ENCODE results near the gene GRIP1.

Gene GRIP1

GRCh38 chr12:66514581-66514980, 164.3 kb downstream of the GRIP1 start:
- TF ChIP-seq REST (IDR thresholded peaks at IDR 0.05; ENCODE audit: low read depth) (no peak), EP300 (IDR thresholded peaks at IDR 0.05; ENCODE audit: borderline replicate concordance) (no peak), CEBPB (IDR thresholded peaks at IDR 0.05) (no peak), USF1 (IDR thresholded peaks at IDR 0.05) (no peak), TEAD4 (IDR thresholded peaks at IDR 0.05) (no peak), RAD21 (IDR thresholded peaks at IDR 0.05; ENCODE audit: low read depth) (no peak), ZBTB7A (IDR thresholded peaks at IDR 0.05; ENCODE audit: low read depth) (no peak), EGR1 (IDR thresholded peaks at IDR 0.05) (no peak), NFIC (IDR thresholded peaks at IDR 0.05) (no peak), CREB1 (IDR thresholded peaks at IDR 0.05; ENCODE audit: low read depth) (no peak), MAX (IDR thresholded peaks at IDR 0.05) (no peak), TAF1 (IDR thresholded peaks at IDR 0.05; ENCODE audit: low read depth) (no peak), TCF12 (IDR thresholded peaks at IDR 0.05; ENCODE audit: low read depth) (no peak), FOXM1 (IDR thresholded peaks at IDR 0.05; ENCODE audit: borderline replicate concordance, low read depth) (no peak), YY1 (IDR thresholded peaks at IDR 0.05; ENCODE audit: low read depth) (no peak)

GRCh38 chr12:66508025-66508424, 170.9 kb downstream of the GRIP1 start:
- TF ChIP-seq TCF12 (IDR thresholded peaks at IDR 0.05; ENCODE audit: low read depth) (no peak), TEAD4 (IDR thresholded peaks at IDR 0.05) (no peak), MAX (IDR thresholded peaks at IDR 0.05) (no peak), EP300 (IDR thresholded peaks at IDR 0.05; ENCODE audit: borderline replicate concordance) (no peak), EGR1 (IDR thresholded peaks at IDR 0.05) (no peak), CREB1 (IDR thresholded peaks at IDR 0.05; ENCODE audit: low read depth) (no peak), CEBPB (IDR thresholded peaks at IDR 0.05) (no peak)

GRCh38 chr12:66503746-66504145, 175.1 kb downstream of the GRIP1 start:
- TF ChIP-seq RAD21 (IDR thresholded peaks at IDR 0.05; ENCODE audit: low read depth) (no peak), YY1 (IDR thresholded peaks at IDR 0.05; ENCODE audit: low read depth) (no peak), MAX (IDR thresholded peaks at IDR 0.05) (no peak), TEAD4 (IDR thresholded peaks at IDR 0.05) (no peak), EP300 (IDR thresholded peaks at IDR 0.05; ENCODE audit: borderline replicate concordance) (no peak)

GRCh38 chr12:66502911-66503310, 176.0 kb downstream of the GRIP1 start:
- no peak for TF ChIP-seq EGR1 (IDR thresholded peaks at IDR 0.05)
- TF ChIP-seq FOXM1 (IDR thresholded peaks at IDR 0.05; ENCODE audit: borderline replicate concordance, low read depth): no peak
- no peak for TF ChIP-seq NFIC (IDR thresholded peaks at IDR 0.05)
- TF ChIP-seq TCF12 (IDR thresholded peaks at IDR 0.05; ENCODE audit: low read depth): no peak
- no peak for TF ChIP-seq CEBPB (IDR thresholded peaks at IDR 0.05)
- TF ChIP-seq RAD21 (IDR thresholded peaks at IDR 0.05; ENCODE audit: low read depth): no peak
- TF ChIP-seq USF1 (IDR thresholded peaks at IDR 0.05): no peak
- no peak for TF ChIP-seq EP300 (IDR thresholded peaks at IDR 0.05; ENCODE audit: borderline replicate concordance)
- TF ChIP-seq TAF1 (IDR thresholded peaks at IDR 0.05; ENCODE audit: low read depth): no peak
- TF ChIP-seq CREB1 (IDR thresholded peaks at IDR 0.05; ENCODE audit: low read depth): no peak
- no peak for TF ChIP-seq YY1 (IDR thresholded peaks at IDR 0.05; ENCODE audit: low read depth)
- no peak for TF ChIP-seq ZBTB7A (IDR thresholded peaks at IDR 0.05; ENCODE audit: low read depth)
- TF ChIP-seq TEAD4 (IDR thresholded peaks at IDR 0.05): no peak

GRCh38 chr12:66500841-66501240, 178.0 kb downstream of the GRIP1 start:
- TF ChIP-seq EGR1 (IDR thresholded peaks at IDR 0.05): no peak
- no peak for TF ChIP-seq ZBTB7A (IDR thresholded peaks at IDR 0.05; ENCODE audit: low read depth)
- no peak for TF ChIP-seq EP300 (IDR thresholded peaks at IDR 0.05; ENCODE audit: borderline replicate concordance)
- no peak for TF ChIP-seq REST (IDR thresholded peaks at IDR 0.05; ENCODE audit: low read depth)
- TF ChIP-seq NFIC (IDR thresholded peaks at IDR 0.05): no peak
- no peak for TF ChIP-seq RAD21 (IDR thresholded peaks at IDR 0.05; ENCODE audit: low read depth)
- TF ChIP-seq TCF12 (IDR thresholded peaks at IDR 0.05; ENCODE audit: low read depth): no peak
- TF ChIP-seq CEBPB (IDR thresholded peaks at IDR 0.05): no peak
- TF ChIP-seq TEAD4 (IDR thresholded peaks at IDR 0.05): no peak
- no peak for TF ChIP-seq TAF1 (IDR thresholded peaks at IDR 0.05; ENCODE audit: low read depth)
- TF ChIP-seq USF1 (IDR thresholded peaks at IDR 0.05): no peak
- no peak for TF ChIP-seq YY1 (IDR thresholded peaks at IDR 0.05; ENCODE audit: low read depth)
